HG03354 (cell line): ENCODE data around the gene GTF2H2C.
"Not testable (repeated sequence)": the region's sequence is repeated elsewhere in the genome, so short reads cannot be mapped to it uniquely, and the experiment has no call there.

Experiments
- ATAC-seq: cut with Tn5 transposase; IDR thresholded peaks from one replicate; pipeline ENCODE4 v1.9.1; 2021; ENCODE audit warnings: mild to moderate bottlenecking; ENCODE audit not compliant: unreplicated experiment, poor library complexity, severe bottlenecking

GTF2H2C gene

DNA sequence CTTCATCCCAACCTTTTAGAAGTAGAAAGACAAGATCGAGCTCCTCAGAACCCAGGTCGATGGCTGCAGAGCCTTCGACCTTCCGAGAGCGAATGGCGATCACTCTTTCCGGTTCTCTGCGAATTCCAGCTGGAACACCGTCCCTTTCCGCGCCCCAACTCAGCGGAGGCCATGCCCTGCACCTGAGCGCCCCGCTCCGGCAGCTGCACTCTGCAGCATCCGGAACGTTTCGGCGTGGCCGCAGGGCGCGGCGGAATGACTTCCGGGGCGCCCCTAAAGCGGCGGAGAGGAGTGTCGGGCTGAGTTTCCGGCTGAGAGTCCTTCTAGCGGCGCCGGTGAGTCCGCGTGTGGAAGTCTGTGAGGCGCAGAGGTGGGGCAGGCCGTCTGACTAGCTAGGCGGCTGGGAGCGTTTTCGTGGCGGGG lies at the start of gene GTF2H2C:
GTF2H2C (plus strand) TSS at position 284 of the 423 bp plus-strand sequence. CDS start 4,942 bp downstream, outside the sequence.
- peak; percentile 99 for ATAC-seq

DNA sequence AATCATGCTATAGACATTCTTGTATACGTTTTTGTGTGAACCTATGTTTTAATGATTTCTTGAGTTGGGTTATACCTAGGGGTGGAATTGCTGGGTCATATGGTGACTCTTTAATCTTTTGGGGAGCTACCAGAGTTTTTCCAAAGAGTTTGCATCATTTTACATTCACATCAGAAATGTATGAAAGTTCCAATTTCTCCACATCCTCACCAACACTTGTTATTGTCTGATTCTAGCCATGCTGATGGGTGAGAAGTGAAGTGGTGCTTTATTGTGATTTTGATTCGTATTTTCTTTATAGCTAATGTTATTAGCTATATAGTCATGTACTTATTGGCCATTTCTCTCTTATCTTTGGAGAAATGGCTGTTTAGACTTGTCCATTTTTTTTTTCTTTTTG lies 49.3 kb upstream of the GTF2H2C start:
- no peak for ATAC-seq

DNA sequence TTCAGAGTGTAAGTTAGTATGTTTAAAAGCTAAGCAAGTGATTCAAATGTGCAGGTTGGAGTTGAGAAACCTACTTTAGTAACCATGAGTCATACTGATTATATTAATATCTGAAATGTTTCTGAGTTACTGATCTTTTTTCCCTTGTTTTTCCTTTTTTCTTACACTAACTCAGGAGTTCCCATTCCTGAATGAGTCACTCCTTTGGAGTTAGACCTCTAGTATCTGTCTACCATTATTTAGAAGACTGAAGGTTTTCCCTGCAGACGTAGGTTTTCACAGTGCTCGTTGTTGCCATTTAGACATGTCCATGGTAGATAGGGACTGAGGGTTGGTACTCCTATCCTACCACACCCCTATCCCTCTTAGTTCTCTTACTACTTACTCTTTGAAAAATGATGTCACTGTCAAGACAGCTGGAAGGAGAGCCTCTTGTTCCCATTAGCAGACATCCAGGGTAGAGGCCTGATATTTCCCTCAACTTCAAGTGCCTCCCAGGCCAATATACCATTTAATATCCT lies 47.2 kb upstream of the GTF2H2C start:
- ATAC-seq: no peak

DNA sequence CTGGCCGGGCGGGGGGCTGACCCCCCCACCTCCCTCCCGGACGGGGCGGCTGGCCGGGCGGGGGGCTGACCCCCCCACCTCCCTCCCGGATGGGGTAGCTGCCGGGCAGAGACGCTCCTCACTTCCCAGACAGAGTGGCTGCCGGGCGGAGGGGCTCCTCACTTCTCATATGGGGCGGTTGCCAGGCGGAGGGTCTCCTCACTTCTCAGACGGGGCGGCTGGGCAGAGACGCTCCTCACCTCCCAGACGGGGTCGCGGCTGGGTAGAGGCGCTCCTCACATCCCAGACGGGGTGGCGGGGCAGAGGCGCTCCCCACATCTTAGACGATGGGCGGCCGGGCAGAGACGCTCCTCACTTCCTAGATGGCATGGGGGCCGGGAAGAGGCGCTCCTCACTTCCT lies 44.4 kb upstream of the GTF2H2C start:
- ATAC-seq: not testable (repeated sequence)

DNA sequence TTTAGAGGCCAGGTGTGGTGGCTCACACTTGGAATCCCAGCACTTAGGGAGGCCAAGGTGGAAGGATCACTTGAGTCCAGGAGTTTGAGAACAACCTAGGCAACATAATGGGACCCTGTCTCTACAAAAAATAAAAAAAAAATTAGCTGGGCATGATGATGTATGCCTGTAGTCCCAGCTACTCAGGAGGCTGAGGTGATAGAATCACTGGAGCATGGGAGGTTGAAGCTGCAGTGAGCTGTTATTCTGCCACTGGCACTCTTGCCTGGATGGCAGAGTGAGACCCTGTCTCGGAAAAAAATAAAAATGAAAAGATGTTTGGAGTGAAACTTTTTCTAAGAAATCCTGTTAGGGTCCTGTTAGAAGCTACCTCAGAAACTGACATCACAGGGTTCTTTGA lies 43.2 kb upstream of the GTF2H2C start:
- no peak for ATAC-seq

DNA sequence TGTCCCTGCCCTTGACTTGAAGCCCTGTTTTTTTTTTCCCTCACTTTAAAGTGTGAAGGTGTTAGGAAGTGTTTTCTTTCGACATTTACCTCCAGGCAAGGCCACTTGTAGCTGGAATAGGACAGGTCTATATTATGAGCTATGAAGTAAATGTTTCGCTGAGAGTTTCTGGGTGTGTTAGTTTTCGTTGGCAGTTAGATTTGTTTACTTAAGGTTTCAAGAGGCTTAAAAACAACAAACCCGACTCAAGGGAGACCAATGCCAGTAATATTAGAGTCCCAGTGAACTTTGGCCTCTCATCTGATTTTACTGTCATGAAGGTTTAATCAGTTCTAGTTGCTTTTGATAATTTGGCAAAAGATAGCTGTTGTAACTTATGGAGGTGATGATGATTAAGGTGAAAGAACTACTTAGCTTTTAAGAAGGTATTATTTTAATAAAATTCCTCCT lies 42.2 kb upstream of the GTF2H2C start:
- ATAC-seq: no peak

DNA sequence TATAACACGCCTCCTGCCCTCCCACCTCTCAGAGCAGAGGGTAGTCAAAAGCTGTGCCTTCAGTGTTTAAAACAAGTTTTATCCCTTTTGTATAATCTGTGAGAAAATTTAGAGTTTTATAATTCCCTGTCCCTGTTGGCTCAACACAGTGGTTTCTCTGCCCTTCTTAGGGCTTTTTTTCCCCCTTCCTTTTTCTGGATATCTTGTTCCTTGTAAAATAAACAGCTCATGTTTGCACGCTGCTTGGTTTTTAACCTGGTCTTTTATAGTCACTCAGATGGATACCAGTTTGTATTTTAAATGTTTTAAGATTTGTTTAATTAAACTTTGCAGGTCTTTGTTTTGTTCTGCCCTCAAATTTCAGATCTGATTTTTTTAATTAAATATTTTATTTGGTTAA lies 40.7 kb upstream of the GTF2H2C start:
- no peak for ATAC-seq

DNA sequence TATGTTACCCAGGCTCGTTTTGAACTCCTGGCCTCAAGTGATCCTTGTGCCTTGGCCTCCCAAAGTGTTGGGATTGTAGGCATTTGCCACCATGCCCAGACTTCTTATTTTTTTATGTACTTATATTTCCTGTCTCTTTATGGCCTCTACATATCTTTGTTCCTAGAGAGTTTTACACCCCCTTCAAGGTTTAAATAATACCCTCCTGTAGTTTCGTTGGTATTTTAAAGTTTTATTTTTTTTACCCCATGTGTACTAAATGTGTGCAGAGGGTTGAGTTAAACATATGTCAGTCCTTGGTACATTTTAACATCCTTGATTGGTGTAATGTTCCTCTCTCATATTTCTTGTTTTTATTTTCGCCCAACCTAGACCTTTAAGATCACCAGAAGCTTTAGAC lies 38.0 kb upstream of the GTF2H2C start:
- no peak for ATAC-seq

DNA sequence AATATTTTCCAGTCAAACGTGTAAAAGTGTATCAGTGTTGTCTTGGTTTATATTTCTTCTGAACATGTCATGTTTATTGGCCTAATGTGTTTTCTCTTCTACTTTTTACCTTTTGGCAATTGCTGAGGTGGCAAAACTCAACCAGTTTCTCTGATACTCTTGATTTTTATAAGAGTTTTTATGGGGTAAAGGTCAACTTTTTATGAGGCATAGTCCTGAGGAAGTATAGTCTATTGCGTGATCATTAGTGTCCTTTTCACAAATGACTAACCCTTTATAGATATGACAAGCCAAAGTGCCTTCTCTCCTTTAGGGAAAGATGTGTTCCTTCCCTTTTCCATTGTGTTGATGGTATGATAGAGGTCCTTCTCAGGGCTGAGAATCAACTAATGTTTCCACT lies 34.5 kb upstream of the GTF2H2C start:
- ATAC-seq: no peak

DNA sequence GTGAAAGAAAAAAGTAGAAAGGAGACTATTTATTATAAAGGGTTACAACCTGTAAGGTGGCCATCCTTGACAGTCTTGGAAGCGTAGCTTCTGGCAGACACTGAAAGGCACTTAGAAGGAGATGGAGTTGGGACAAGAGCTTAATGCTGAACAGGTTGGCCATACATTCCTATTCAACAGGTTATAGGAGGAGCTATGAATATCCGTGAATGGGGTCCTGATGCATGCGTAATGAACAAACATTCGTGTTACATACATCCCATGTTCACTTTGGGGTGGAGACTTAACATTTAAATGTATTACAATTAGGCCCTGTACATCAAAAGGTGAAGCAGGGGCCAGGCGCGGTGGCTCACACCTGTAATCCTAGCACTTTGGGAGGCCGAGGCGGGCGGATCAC lies 33.3 kb upstream of the GTF2H2C start:
- ATAC-seq: no peak

DNA sequence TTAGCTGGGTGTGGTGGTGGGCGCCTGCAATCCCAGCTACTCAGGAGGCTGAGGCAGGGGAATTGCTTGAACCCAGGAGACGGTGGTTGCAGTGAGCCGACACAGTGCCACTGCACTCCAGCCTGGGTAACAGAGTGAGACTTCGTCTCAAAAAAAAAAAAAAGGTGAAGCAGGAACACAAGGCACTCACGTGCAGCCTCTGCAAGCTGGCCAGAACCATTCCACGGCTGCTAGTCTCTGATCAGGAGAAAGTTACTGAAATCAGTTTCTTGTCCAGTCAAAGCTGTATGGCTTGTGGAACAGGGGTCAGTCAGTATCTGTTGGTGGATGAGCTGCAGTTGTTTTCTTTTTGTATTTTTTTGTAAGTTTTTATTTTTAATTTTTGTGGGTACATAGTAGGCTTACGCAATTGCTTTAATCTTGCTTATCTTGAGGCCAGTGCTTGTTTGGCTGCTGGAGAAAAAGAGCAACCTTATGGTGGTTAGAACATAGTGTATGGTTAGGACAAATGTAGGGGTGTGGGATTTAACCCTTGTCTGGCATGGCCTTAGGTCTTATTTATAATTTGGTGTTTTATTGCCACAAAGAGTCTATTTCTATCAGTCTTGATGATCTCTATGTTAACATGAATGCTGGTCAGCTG lies 32.7 kb upstream of the GTF2H2C start:
- no peak for ATAC-seq

DNA sequence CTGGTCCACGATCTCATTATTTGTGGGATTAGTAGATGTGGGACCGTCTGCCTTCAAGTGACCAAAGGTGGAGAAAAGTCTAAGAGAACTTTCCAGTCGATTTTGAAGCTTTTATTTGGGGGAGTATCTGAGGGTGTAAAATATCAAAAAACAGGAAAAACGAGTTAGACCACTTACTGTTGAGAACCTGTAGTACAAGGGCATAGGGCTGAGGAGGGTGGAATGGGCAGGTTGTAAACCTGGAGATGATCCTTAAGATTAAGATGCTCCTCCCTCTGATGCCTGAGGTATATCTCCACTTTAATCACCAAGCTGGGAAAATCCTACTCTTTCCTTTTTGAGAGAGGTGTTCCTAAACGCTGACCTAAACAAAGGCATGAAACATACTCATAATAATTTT lies 32.0 kb upstream of the GTF2H2C start:
- no peak for ATAC-seq

DNA sequence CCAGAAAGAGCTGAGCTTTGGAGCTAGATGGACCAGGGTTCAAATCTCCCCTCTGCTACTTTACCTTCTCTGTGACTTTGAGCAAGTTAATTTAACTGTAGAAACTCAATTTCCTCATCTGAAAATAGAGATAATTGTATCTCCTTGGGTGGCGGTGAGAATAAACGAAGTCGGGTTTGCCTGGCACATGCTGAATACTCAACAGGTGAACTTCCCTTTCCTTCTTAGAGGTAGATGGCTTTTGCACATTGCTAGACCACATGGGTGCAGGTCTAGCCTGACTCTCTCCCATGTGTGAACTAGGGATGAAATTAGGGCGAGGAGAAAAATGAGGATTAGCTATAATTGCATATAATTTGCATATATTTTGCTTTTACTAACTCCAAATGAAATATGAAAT lies 31.4 kb upstream of the GTF2H2C start:
- no peak for ATAC-seq

DNA sequence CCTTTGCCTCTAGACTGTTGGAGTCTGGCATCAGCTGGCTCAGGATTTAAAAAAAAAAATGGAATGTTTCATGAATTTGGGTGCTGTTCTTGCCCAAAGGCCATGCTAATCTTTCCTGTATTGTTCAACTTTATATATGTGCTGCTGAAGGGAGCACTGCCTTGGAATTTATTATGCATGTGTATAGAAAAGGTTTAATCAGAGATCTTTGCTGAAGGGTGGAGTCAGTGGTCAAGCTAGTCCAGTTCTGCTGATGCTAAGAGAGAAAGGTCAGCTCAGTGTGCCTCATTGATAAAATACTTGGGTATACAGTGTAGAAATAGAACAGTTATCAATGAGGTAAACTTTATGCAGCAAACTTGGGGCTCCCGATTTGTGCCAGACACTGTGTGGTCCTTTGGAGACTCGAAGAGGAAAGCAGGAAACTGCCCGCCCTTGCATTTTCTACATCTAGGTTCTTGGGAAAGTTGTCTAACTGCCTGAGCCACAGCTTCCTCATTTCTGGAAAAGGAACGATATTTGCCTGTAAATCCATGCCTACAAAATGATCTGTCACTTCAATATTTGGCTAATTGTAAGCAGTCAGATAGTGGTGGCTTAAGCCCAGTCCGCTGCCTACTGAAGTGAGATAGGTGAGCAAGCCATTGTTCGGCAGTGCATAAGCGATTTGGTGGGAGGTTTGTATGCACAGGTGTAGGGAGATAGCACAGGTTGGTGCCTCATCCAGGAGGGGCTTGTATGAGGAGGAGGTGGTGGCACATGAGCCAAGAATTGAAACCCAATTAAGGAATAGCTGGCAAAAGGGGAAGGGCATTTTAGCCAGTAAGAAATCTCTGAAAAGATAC lies 29.2 kb upstream of the GTF2H2C start:
- no peak for ATAC-seq

DNA sequence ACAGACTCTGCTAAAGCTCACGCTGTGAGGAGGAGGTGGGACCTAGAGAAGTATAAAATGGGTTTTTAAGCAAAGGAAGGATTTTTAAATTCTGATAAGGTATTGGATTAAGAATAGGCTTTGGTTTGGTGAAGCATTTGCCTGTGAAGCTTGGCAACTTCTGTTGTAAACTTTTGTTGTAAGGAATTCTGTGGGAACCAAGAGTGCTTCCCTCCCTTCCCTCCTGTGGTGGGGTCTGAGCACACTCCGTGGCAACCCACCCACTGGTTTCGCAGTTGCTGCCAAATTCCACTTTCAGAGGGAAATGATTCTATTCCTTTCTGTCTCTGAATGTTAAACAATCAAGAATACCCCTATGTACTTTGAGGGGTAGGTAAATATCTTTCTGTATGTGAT lies 28.6 kb upstream of the GTF2H2C start:
- no peak for ATAC-seq

DNA sequence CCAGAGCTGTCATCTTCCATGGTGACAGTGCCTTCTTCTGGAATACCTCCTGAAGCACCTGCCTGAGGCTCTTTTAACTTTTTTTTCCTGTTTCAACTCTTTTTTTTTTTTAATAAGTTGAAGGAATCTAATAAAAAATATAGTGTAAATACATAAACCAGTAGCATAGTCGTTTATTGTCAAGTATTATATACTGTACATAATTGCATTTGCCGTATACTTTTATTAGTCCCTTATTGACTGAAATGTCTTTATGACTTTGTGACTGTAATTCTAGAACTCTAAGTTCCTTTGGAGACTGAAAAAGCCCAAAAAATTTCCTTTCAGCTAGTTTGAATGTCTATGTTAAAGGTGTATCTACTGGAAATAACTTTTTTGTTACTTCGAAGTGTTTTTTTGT lies 22.1 kb upstream of the GTF2H2C start:
- ATAC-seq: not testable (repeated sequence)

DNA sequence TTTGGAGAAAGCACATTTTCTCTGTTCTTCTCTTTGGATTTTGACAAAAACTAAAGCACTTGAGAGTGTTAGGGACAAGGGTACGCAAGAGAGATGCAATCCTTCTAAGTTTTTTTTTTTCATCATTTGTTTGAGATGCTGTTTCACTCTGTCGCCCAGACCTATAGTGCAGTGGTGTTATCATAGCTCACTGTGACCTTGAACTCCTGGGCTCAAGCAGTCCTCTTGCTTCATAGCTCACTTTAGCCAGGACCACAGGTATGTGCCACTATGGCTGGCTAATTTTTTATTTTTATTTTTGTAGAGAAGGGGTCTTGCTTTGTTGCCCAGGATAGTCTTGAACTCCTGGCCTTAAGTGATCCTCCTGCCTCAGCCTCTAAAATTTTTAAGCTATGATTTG lies 21.3 kb upstream of the GTF2H2C start:
- not testable (repeated sequence) for ATAC-seq

DNA sequence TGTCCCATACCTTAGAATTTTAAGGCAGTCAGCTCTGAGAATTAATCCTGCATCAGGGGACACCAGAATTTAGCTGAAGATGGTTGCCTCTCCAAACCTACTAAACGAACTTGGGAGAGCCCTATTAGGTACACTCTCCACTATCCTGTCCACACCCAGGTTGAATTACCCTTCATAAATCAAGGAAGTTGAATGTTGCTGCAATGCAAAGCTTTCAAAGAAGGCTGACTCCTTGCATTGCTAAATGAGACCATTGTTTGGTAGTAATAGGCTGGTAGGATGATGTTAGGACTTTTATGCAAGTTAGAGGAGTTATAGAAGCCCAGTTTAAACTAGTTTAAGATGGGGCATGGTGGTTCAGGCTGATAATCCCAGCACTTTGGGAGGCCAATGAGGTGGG lies 18.6 kb upstream of the GTF2H2C start:
- not testable (repeated sequence) for ATAC-seq

DNA sequence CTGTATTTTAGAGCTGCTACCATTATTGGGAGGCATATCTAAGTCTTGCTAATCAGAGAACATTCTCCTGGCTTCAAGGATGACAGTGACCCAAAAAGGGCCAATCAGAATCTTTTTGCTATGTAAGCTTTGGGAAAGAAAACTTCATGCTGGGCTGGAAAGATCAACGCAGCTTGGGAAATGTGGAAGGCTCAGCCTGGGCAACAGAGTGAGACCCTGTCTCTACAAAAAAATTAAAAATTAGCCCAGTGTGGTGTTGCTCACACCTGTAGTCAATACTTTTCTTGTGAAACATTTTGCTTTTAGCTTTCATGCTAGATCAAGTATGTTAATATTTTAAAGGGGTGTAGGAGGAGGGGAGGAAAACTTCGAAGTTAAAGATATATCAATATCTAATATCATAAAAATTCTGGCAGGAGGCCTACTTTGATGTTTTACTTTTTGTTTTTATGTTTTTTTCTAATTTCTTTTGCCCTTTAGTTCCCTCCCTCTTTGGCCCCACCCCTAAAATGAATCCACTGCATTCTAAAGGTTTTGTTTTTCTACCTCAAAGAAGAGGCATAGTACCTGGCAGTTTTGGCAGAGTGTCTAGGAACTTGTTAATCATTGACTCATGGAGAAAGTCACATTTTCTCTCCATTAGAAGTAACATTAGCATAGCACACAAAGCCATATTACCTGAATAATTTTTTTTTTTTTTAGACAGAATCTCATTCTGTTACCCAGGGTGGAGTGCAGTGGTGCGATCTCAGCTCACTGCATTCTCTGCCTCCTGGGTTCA lies 17.0 kb upstream of the GTF2H2C start:
- not testable (repeated sequence) for ATAC-seq

DNA sequence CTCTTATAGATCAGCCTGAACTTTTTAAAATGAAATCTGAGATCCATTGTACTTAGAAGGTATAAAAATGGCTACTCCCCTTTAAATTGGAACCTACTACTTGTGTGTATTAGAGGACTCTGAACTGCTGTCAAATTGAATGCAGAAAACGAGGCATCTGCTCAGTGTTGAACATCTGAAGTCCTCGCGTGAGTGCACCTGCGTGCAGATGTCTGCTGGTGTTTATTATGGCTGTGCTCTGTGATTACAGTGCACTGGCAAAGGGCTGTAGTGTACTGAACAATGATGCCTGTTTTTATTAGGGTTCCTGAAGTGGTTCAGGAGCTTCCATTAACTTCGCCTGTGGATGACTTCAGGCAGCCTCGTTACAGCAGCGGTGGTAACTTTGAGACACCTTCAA lies 15.4 kb upstream of the GTF2H2C start:
- ATAC-seq: not testable (repeated sequence)
